HFF-Myc (cell line): ENCODE measurements around the gene PCDHGC3.

Experiments used
- DNase-seq: peaks from one replicate; pipeline ENCODE4 v3.0.0-alpha.2; 2011; ENCODE audit warnings: low read depth; ENCODE audit errors: extremely low read depth
- H3K4me3 ChIP-seq: replicated peaks from 2 replicates; pipeline ENCODE4 v1.5.1; 2011; ENCODE audit warnings: low read depth, mild to moderate bottlenecking, control low read depth, low read length
- CTCF ChIP-seq: IDR thresholded peaks from 2 replicates; pipeline ENCODE4 v1.5.1; 2012; ENCODE audit warnings: mild to moderate bottlenecking, low read depth, low read length, control low read depth; ENCODE audit errors: missing control alignments

PCDHGC3 gene

GRCh38 chr5:141437221-141437620, 38.5 kb upstream of the PCDHGC3 start:
- no peak for TF ChIP-seq CTCF
- H3K4me3 ChIP-seq, result no peak overlapping the region
- DNase-seq, result no peak

GRCh38 chr5:141439411-141440141, 36.2 kb upstream of the PCDHGC3 start:
- DNase-seq, result no peak
- no peak overlapping the region for H3K4me3 ChIP-seq
- TF ChIP-seq CTCF, result no peak

GRCh38 chr5:141440341-141440740, 35.4 kb upstream of the PCDHGC3 start:
- no peak overlapping the region for H3K4me3 ChIP-seq
- no peak for DNase-seq
- no peak for TF ChIP-seq CTCF

GRCh38 chr5:141441571-141442170, 34.1 kb upstream of the PCDHGC3 start:
- no peak overlapping the region for H3K4me3 ChIP-seq
- no peak for TF ChIP-seq CTCF
- DNase-seq, result no peak

GRCh38 chr5:141465351-141465750, 10.4 kb upstream of the PCDHGC3 start:
- TF ChIP-seq CTCF, result no peak

GRCh38 chr5:141476132-141476911, 556 bp downstream of the PCDHGC3 start:
- peak overlapping the region; percentile 58 for H3K4me3 ChIP-seq
- DNase-seq, result peak; percentile 50
- TF ChIP-seq CTCF, result no peak

More at GRCh38 chr5:141465351-141465750, 10.4 kb upstream of the PCDHGC3 start:
- H3K4me3 ChIP-seq, result no peak overlapping the region
- DNase-seq, result no peak
